ENCODE measurements around the gene GRID1. TPM values are rescaled to one million over a fixed set of nuclear protein-coding genes. Genes with fewer than 3 reads are reported as not detected.

The GRID1 gene
- total RNA-seq, 4 donors from 2014 or later, result 0.03 to 2.7 (median 0.49) TPM

DNA sequence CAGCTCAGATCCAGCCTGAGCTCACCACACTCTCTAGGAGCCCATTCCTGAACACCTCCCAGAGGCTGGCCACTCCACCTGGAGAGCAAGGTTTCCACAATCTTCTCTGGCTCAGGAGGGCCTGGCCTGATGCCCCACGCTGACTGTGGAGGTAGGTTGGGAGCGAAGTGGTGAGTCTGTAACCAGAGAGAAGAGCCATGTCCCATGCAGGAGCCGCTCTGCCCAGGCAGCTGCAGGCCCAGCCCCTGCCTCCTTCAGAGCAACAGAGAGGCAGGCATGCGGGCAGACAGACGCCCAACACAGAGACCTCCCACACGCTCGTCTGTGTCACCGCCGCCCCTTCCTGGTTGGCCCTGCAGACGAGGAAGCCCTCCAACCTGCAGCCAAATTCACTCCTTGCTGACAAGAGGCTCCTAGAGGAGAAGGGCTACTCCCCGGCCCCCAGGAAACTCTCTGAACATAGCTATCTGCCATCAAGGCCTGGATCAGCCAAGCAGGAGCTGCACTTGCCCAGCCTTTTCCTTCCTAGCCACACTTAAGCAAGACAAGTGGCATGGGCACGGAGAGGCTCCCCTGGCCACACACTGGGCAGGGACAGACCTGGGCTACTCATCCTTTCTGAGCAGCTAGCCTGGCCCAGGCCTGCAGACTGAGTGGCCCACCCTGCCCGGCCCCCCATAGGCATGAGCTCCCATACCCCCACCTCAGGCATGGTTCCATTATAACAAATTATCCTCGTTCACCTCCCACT, 101.9 kb downstream of the GRID1 start:
- Histone ChIP-seq H3K27me3 (peaks cover 0 to 54% (median 0%) of the 10 kb centered on the region in 4 donors), H3K4me1 (peaks cover 0 to 17% (median 0%) of the 10 kb centered on the region in 3 donors), H3K27ac (no peak overlapping the region), H3K36me3 (no peaks in the 10 kb centered on the region), H3K4me3 (no peak overlapping the region), H3K9me3 (no peaks in the 10 kb centered on the region)
- intact Hi-C loops (cut with DNase I), result no loop called here
- WGBS, 2 donors, result 63 to 83% methylated on average over 1 to 8 of the region's 14 CpGs
- DNase-seq, result no peak
- TF ChIP-seq POLR2A (IDR thresholded peaks at IDR 0.05), result no peak
- TF ChIP-seq, protein P1, sequence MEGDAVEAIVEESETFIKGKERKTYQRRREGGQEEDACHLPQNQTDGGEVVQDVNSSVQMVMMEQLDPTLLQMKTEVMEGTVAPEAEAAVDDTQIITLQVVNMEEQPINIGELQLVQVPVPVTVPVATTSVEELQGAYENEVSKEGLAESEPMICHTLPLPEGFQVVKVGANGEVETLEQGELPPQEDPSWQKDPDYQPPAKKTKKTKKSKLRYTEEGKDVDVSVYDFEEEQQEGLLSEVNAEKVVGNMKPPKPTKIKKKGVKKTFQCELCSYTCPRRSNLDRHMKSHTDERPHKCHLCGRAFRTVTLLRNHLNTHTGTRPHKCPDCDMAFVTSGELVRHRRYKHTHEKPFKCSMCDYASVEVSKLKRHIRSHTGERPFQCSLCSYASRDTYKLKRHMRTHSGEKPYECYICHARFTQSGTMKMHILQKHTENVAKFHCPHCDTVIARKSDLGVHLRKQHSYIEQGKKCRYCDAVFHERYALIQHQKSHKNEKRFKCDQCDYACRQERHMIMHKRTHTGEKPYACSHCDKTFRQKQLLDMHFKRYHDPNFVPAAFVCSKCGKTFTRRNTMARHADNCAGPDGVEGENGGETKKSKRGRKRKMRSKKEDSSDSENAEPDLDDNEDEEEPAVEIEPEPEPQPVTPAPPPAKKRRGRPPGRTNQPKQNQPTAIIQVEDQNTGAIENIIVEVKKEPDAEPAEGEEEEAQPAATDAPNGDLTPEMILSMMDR (IDR thresholded peaks at IDR 0.05), result no peak

GRCh38 chr10:86263907-86264306, 102.7 kb downstream of the GRID1 start:
- TF ChIP-seq, protein P1 (IDR thresholded peaks at IDR 0.05), result no peak
- no peak for TF ChIP-seq POLR2A (IDR thresholded peaks at IDR 0.05)
- Histone ChIP-seq H3K36me3 (no peaks in the 10 kb centered on the region), H3K4me1 (peaks cover 0 to 17% (median 0%) of the 10 kb centered on the region in 3 donors), H3K4me3 (no peak overlapping the region), H3K9me3 (no peaks in the 10 kb centered on the region), H3K27ac (no peak overlapping the region), H3K27me3 (peaks cover 0 to 54% (median 0%) of the 10 kb centered on the region in 4 donors)
- intact Hi-C loops (cut with DNase I), result no loop called here
- 62 to 76% methylated on average over 3 to 5 of the region's 5 CpGs for WGBS, 2 donors
- DNase-seq, result no peak

DNA sequence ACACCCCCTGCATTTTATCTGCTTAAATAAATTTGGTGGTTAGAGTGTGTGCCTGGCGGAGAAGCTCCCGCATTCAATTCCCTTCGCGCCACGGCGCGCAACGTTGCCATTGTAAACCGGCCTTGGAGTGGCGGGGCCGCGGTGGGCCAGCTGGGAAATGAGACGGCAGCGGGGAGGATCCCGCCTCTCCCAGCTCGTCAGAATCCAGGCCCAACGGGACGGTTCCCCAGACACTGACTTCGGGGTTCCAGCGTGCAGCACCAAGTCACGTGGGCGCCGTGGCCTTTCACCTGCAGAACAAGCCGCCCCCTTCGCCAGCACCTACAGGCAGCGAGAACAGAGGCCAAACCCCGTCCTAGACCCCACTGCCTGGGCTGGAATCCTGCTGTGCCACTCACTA, 103.4 kb downstream of the GRID1 start:
- peaks cover 0 to 52% (median 0%) of the 10 kb centered on the region in 4 donors for H3K27me3 ChIP-seq
- DNase-seq, result no peak
- H3K9me3 ChIP-seq, result no peaks in the 10 kb centered on the region
- no peak overlapping the region for H3K4me3 ChIP-seq
- H3K4me1 ChIP-seq, result peaks cover 0 to 17% (median 0%) of the 10 kb centered on the region in 3 donors
- intact Hi-C loops (cut with DNase I), result no loop called here
- TF ChIP-seq, protein P1 (IDR thresholded peaks at IDR 0.05), result no peak
- no peak for TF ChIP-seq POLR2A (IDR thresholded peaks at IDR 0.05)
- 53 to 57% methylated on average over 2 to 22 of the region's 27 CpGs for WGBS, 2 donors
- no peak overlapping the region for H3K27ac ChIP-seq
- H3K36me3 ChIP-seq, result no peaks in the 10 kb centered on the region

DNA sequence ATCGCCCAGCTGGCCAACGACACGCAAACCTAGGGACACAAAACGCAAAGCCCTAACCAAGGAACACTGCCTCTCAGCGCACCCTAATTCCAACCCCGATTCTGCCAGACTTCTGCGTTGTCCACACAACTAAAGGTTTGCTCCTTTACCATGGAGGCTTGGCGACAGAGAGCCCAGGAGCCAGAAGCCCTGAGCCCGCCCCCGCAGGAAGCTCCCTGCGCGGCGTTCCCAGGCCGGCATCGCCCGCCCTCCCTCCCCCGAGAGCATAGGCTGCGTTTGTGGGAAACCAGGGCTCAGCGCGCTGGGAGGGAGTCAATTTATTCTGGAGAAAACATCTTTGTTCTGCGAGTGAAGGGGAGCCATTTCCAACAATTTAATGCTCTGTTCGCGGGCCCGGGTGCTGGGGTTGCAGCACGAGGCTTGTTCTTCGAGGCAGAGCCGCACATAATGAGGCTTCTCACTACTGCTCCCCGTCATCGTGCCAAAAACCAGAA, 103.9 kb downstream of the GRID1 start:
- H3K36me3 ChIP-seq, result no peaks in the 10 kb centered on the region
- no peak for DNase-seq
- peaks cover 0 to 17% (median 0%) of the 10 kb centered on the region in 3 donors for H3K4me1 ChIP-seq
- H3K4me3 ChIP-seq, result no peak overlapping the region
- WGBS, 2 donors, result 15 to 21% methylated on average over 10 to 15 of the region's 29 CpGs
- peaks cover 0 to 48% (median 0%) of the 10 kb centered on the region in 4 donors for H3K27me3 ChIP-seq
- no peaks in the 10 kb centered on the region for H3K9me3 ChIP-seq
- intact Hi-C loops (cut with DNase I), result no loop called here
- TF ChIP-seq, protein P1 (IDR thresholded peaks at IDR 0.05), result no peak
- no peak overlapping the region for H3K27ac ChIP-seq

DNA sequence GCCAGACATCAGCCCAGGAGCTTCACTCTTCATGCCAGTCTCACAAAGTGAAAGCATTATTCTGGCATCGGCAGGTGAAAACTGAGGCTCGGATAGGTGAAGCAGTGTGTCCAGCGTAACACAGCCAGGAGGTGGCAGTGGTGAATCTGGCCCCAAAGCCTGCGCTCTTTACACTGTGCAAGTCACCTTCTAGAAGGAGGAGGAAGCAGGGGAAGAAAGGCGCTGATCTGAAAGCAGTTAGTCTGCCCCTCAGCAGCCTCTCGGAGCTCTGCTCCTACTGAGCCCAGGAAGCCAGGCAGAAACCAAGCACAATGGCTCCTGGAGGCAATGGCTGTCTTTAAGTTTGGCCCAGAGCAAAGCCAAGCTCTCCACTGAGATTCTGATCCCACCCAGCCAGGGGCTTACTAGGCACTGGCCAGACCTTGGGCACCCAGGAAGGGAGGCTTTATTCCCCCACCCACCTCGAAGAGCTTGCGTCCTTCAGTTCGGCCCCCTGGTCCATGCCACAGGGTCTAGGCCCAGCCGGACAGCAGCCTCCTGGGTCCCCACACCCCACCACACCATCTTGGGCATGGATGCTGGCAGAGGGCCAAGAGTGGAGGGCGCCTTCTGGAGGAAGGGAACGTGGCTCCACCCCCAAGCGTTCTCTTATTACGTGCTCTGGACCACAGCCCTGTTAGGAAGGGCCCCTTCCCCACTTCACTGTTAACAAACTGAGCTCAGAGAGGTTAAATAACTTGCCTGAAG, 104.5 kb downstream of the GRID1 start:
- TF ChIP-seq, protein P1 (IDR thresholded peaks at IDR 0.05), result peak in 1 of 6 experiments; percentile 43
- TF ChIP-seq POLR2A (IDR thresholded peaks at IDR 0.05), result no peak
- 31 to 58% methylated on average over 10 to 12 of the region's 14 CpGs for WGBS, 2 donors
- no peak for DNase-seq
- Histone ChIP-seq H3K9me3 (no peaks in the 10 kb centered on the region), H3K4me3 (no peak overlapping the region), H3K27ac (no peak overlapping the region), H3K36me3 (no peaks in the 10 kb centered on the region), H3K27me3 (peaks cover 0 to 42% (median 0%) of the 10 kb centered on the region in 4 donors), H3K4me1 (peaks cover 0 to 17% (median 0%) of the 10 kb centered on the region in 3 donors)
- intact Hi-C loops (cut with DNase I), result no loop called here

Data from esophagus squamous epithelium (tissue), 5 donors.